ENCODE measurements around the gene SBK2.
"Not testable (repeated sequence)": the region's sequence is repeated elsewhere in the genome, so short reads cannot be mapped to it uniquely, and the experiment has no call there.

SBK2 gene

GRCh38 chr19:55535173-55535964, 1.6 kb downstream of the SBK2 start:
- DNase-seq (ENCODE audit: low read depth, low spot score), result no peak

- DNase-seq (ENCODE audit: low read depth, low spot score), result not testable (repeated sequence)
Observed at GRCh38 chr19:55534280-55534679, 2.7 kb downstream of the SBK2 start.

- DNase-seq (ENCODE audit: low read depth, low spot score), result no peak
Observed at GRCh38 chr19:55530996-55531395, 5.9 kb downstream of the SBK2 start.

GRCh38 chr19:55529636-55530234, 7.2 kb downstream of the SBK2 start:
- no peak for DNase-seq (ENCODE audit: low read depth, low spot score)

GRCh38 chr19:55528030-55528803, 8.7 kb downstream of the SBK2 start:
- DNase-seq (ENCODE audit: low read depth, low spot score), result no peak

GRCh38 chr19:55527197-55528029, 9.5 kb downstream of the SBK2 start:
- no peak for DNase-seq (ENCODE audit: low read depth, low spot score)

GRCh38 chr19:55526216-55527196, 10.4 kb downstream of the SBK2 start:
- peak; percentile 47 for DNase-seq (ENCODE audit: low read depth, low spot score)

- no peak for DNase-seq (ENCODE audit: low read depth, low spot score)
Observed at GRCh38 chr19:55525289-55526101, 11.4 kb downstream of the SBK2 start.

GRCh38 chr19:55520691-55521292, 16.1 kb downstream of the SBK2 start:
- no peak for DNase-seq (ENCODE audit: low read depth, low spot score)

- DNase-seq (ENCODE audit: low read depth, low spot score), result peak; percentile 44
Observed at GRCh38 chr19:55519451-55520311, 17.3 kb downstream of the SBK2 start.

- DNase-seq (ENCODE audit: low read depth, low spot score), result peak; percentile 97
Observed at GRCh38 chr19:55516878-55517620, 19.9 kb downstream of the SBK2 start.

GRCh38 chr19:55508120-55508519, 28.8 kb downstream of the SBK2 start:
- no peak for DNase-seq (ENCODE audit: low read depth, low spot score)

GRCh38 chr19:55504981-55505380, 32.0 kb downstream of the SBK2 start:
- DNase-seq (ENCODE audit: low read depth, low spot score), result no peak

GRCh38 chr19:55504252-55504603, 32.7 kb downstream of the SBK2 start:
- no peak for DNase-seq (ENCODE audit: low read depth, low spot score)

- peak; percentile 97 for DNase-seq (ENCODE audit: low read depth, low spot score)
Observed at GRCh38 chr19:55503502-55504251, 33.3 kb downstream of the SBK2 start.

- DNase-seq (ENCODE audit: low read depth, low spot score), result no peak
Observed at GRCh38 chr19:55503157-55503501, 33.8 kb downstream of the SBK2 start.

Data from astrocyte of the hippocampus (primary cell).